WTC11 (cell line): ENCODE results near the gene CYREN. TPM values are rescaled to one million over a fixed set of nuclear protein-coding genes. Genes with fewer than 3 reads are reported as not detected.

ENCODE experiments used
- ATAC-seq: fragments of 200-7000 bp; cut with Tn5 transposase; 2 replicates; pipeline ENCODE4 v1.10.0; 2021; ENCODE audit warnings: mild to moderate bottlenecking, moderate library complexity
- CTCF ChIA-PET: fragments of 300-600 bp; sonication (Branson Sonifier 250); formaldehyde crosslinking; loops from one replicate; lab custom pipeline; 2021; ENCODE audit warnings: antibody characterized with exemption; lab: Charles Lee
- POLR2A ChIA-PET: fragments of 350-600 bp; sonication (Branson Sonifier 250); formaldehyde crosslinking; loops from one replicate; lab custom pipeline; 2021; ENCODE audit warnings: antibody characterized with exemption; lab: Charles Lee
- DNase-seq: peaks from one replicate; pipeline ENCODE4 v3.0.0; 2021; ENCODE audit warnings: low spot score
- H3K27ac Mint-ChIP-seq: 2 replicates; pipeline ENCODE4 v1.8.0; 2021; ENCODE audit warnings: mixed read lengths
- H3K27me3 Mint-ChIP-seq: 2 replicates; pipeline ENCODE4 v1.8.0; 2021; ENCODE audit warnings: low read depth, mild to moderate bottlenecking, moderate library complexity, mixed read lengths
- H3K36me3 Mint-ChIP-seq: 2 replicates; pipeline ENCODE4 v1.8.0; 2021; ENCODE audit warnings: mixed read lengths
- H3K4me1 Mint-ChIP-seq: 2 replicates; pipeline ENCODE4 v1.8.0; 2022; ENCODE audit warnings: mixed read lengths
- H3K4me3 Mint-ChIP-seq: 2 replicates; pipeline ENCODE4 v1.8.0; 2021; ENCODE audit warnings: mild to moderate bottlenecking, moderate library complexity, mixed read lengths
- H3K9me3 Mint-ChIP-seq: 2 replicates; pipeline ENCODE4 v1.8.0; 2021; ENCODE audit warnings: mixed read lengths
- CBFB ChIP-seq: sonication (generic); formaldehyde crosslinking; IDR thresholded peaks from 2 replicates; pipeline ENCODE4 v1.8.1; 2022; ENCODE audit warnings: mild to moderate bottlenecking, low read depth, missing genetic modification reagents
- CTCF ChIP-seq: fragments of 200-600 bp; IDR thresholded peaks from 2 replicates; pipeline ENCODE4 v1.8.0; 2022; ENCODE audit warnings: antibody characterized with exemption
- E2F1 ChIP-seq: sonication (generic); formaldehyde crosslinking; IDR thresholded peaks from 2 replicates; pipeline ENCODE4 v1.8.0; 2022; ENCODE audit warnings: mild to moderate bottlenecking, missing genetic modification reagents
- E2F4 ChIP-seq: sonication (generic); formaldehyde crosslinking; IDR thresholded peaks from 2 replicates; pipeline ENCODE4 v1.8.1; 2022; ENCODE audit warnings: low read depth, mild to moderate bottlenecking, moderate library complexity, missing genetic modification reagents, borderline replicate concordance
- E2F5 ChIP-seq: sonication (generic); formaldehyde crosslinking; IDR thresholded peaks from 2 replicates; pipeline ENCODE4 v1.8.1; 2022; ENCODE audit warnings: mild to moderate bottlenecking, moderate library complexity, missing genetic modification reagents
- FOXJ3 ChIP-seq: sonication (generic); formaldehyde crosslinking; IDR thresholded peaks from 2 replicates; pipeline ENCODE4 v1.9.0; 2021; ENCODE audit warnings: missing genetic modification reagents, mild to moderate bottlenecking, borderline replicate concordance
- FOXP1 ChIP-seq: sonication (generic); formaldehyde crosslinking; IDR thresholded peaks from 2 replicates; pipeline ENCODE4 v1.8.0; 2022; ENCODE audit warnings: missing genetic modification reagents, mild to moderate bottlenecking, moderate library complexity, borderline replicate concordance
- HMGA2 ChIP-seq: fragments of 250-450 bp; sonication (Bioruptor Pico); IDR thresholded peaks from 2 replicates; pipeline ENCODE4 v1.4.0; 2021; ENCODE audit warnings: mild to moderate bottlenecking, moderate library complexity
- NFYB ChIP-seq: sonication (generic); formaldehyde crosslinking; conservative IDR thresholded peaks from 2 replicates; pipeline ENCODE4 v1.8.0; 2022; ENCODE audit warnings: low read depth, missing genetic modification reagents
- NR1H2 ChIP-seq: sonication (generic); formaldehyde crosslinking; IDR thresholded peaks from 2 replicates; pipeline ENCODE4 v1.9.0; 2021; ENCODE audit warnings: mild to moderate bottlenecking, moderate library complexity, missing genetic modification reagents
- PRRX2 ChIP-seq: fragments of 250-450 bp; sonication (Bioruptor Pico); IDR thresholded peaks from 2 replicates; pipeline ENCODE4 v1.8.0; 2021; ENCODE audit warnings: mild to moderate bottlenecking
- SMAD3 ChIP-seq: sonication (generic); formaldehyde crosslinking; IDR thresholded peaks from 2 replicates; pipeline ENCODE4 v1.8.0; 2022; ENCODE audit warnings: missing genetic modification reagents, mild to moderate bottlenecking, borderline replicate concordance
- USF1 ChIP-seq: sonication (generic); formaldehyde crosslinking; IDR thresholded peaks from 2 replicates; pipeline ENCODE4 v1.8.0; 2022; ENCODE audit warnings: mild to moderate bottlenecking, missing genetic modification reagents
- ZBTB43 ChIP-seq: sonication (generic); formaldehyde crosslinking; IDR thresholded peaks from 2 replicates; pipeline ENCODE4 v1.8.1; 2023; ENCODE audit warnings: mild to moderate bottlenecking, missing genetic modification reagents
- ZMAT4 ChIP-seq: fragments of 250-450 bp; sonication (Bioruptor Pico); IDR thresholded peaks from 2 replicates; pipeline ENCODE4 v1.9.0; 2021; ENCODE audit warnings: mild to moderate bottlenecking
- ZNF219 ChIP-seq: sonication (generic); formaldehyde crosslinking; IDR thresholded peaks from 2 replicates; pipeline ENCODE4 v1.8.0; 2023; ENCODE audit warnings: missing genetic modification reagents, mild to moderate bottlenecking, borderline replicate concordance
- ZNF425 ChIP-seq: fragments of 250-450 bp; sonication (Bioruptor Pico); conservative IDR thresholded peaks from 2 replicates; pipeline ENCODE4 v1.9.0; 2021; ENCODE audit warnings: mild to moderate bottlenecking
- ZNF532 ChIP-seq: fragments of 250-450 bp; sonication (Bioruptor Pico); IDR thresholded peaks from 2 replicates; pipeline ENCODE4 v1.9.0; 2021; ENCODE audit warnings: mild to moderate bottlenecking, borderline replicate concordance
- total RNA-seq: library from RNA; stranded (reverse); gene quantifications from 3 replicates; pipeline ENCODE4 v1.2.3, GENCODE V29; 2021

Gene CYREN
- total RNA-seq, 1 experiment from 2014 or later = 37.9 TPM

GRCh38 chr7:135215698-135216097, 45.2 kb upstream of the CYREN start:
- peaks cover 7% of the 10 kb centered on the region for H3K9me3 Mint-ChIP-seq
- ATAC-seq = no peak
- no peak for TF ChIP-seq CBFB (CRISPR knock-in tag)
- TF ChIP-seq SMAD3 (CRISPR knock-in tag) = no peak
- TF ChIP-seq CTCF = no peak
- TF ChIP-seq FOXJ3 (CRISPR knock-in tag) = no peak
- TF ChIP-seq NFYB (CRISPR knock-in tag) = no peak
- TF ChIP-seq ZBTB43 (CRISPR knock-in tag) = no peak
- no peak for TF ChIP-seq HMGA2 (CRISPR knock-in tag)
- H3K4me3 Mint-ChIP-seq = no peak overlapping the region
- CTCF ChIA-PET = no interaction called here
- no peak overlapping the region for H3K27ac Mint-ChIP-seq
- POLR2A ChIA-PET = no interaction called here
- peaks cover 25% of the 10 kb centered on the region for H3K4me1 Mint-ChIP-seq
- H3K36me3 Mint-ChIP-seq = peaks cover 7% of the 10 kb centered on the region
- no peak for DNase-seq
- H3K27me3 Mint-ChIP-seq = peaks cover 5% of the 10 kb centered on the region

GRCh38 chr7:135215180-135215579, 44.7 kb upstream of the CYREN start:
- Mint-ChIP-seq H3K36me3 (peaks cover 2% of the 10 kb centered on the region), H3K4me1 (peaks cover 23% of the 10 kb centered on the region), H3K27me3 (peaks cover 10% of the 10 kb centered on the region), H3K27ac (no peak overlapping the region), H3K4me3 (no peak overlapping the region), H3K9me3 (peaks cover 2% of the 10 kb centered on the region)
- POLR2A ChIA-PET = no interaction called here
- no peak for DNase-seq
- CTCF ChIA-PET = no interaction called here
- ATAC-seq = no peak
- TF ChIP-seq E2F4 (CRISPR knock-in tag) = no peak
- no peak for TF ChIP-seq ZNF219
- no peak for TF ChIP-seq CTCF
- no peak for TF ChIP-seq ZMAT4 (CRISPR knock-in tag)
- TF ChIP-seq E2F5 (CRISPR knock-in tag) = no peak
- TF ChIP-seq FOXP1 = no peak
- TF ChIP-seq E2F1 = no peak
- TF ChIP-seq ZNF425 (CRISPR knock-in tag) = no peak
- TF ChIP-seq PRRX2 (CRISPR knock-in tag) = no peak
- no peak for TF ChIP-seq ZNF532 (CRISPR knock-in tag)
- TF ChIP-seq NR1H2 (CRISPR knock-in tag) = no peak
- no peak for TF ChIP-seq USF1 (CRISPR knock-in tag)
